Upper lobe of right lung (tissue), 1 donor: Measurements from ENCODE around the gene VPS39. TPM values are rescaled to one million over a fixed set of nuclear protein-coding genes. Genes with fewer than 3 reads are reported as not detected.

Experiments used
- ATAC-seq: fragments of 200-7000 bp; cut with Tn5 transposase; one replicate; pipeline ENCODE4 v1.9.1; 2020; ENCODE audit warnings: mild to moderate bottlenecking, moderate library complexity
- DNase-seq: peaks from one replicate; pipeline ENCODE4 v3.0.0-alpha.2; 2020
- H3K27ac ChIP-seq: fragments of 200-600 bp; one replicate; pipeline ENCODE4 v1.8.0; 2022
- H3K27me3 ChIP-seq: fragments of 200-600 bp; one replicate; pipeline ENCODE4 v1.8.0; 2022; ENCODE audit warnings: mild to moderate bottlenecking
- H3K36me3 ChIP-seq: fragments of 200-600 bp; one replicate; pipeline ENCODE4 v1.8.0; 2022
- H3K4me1 ChIP-seq: fragments of 200-600 bp; one replicate; pipeline ENCODE4 v1.8.0; 2022
- H3K4me3 ChIP-seq: fragments of 200-600 bp; one replicate; pipeline ENCODE4 v1.8.0; 2022; ENCODE audit warnings: mild to moderate bottlenecking
- H3K9me3 ChIP-seq: fragments of 200-600 bp; one replicate; pipeline ENCODE4 v1.8.0; 2022
- intact Hi-C: fragments of 100-400 bp; cut with DNase I; formaldehyde crosslinking; loops from one replicate; pipeline ENCODE4 v1.11.0; 2022
- total RNA-seq: library from RNA; stranded (reverse); fragmentation: NEBNext Ultra II Directional; extraction: Animal tissue kit (Norgen Biotek cat#: 25700); gene quantifications from one replicate; pipeline ENCODE4 v1.2.1, GENCODE V29; 2021
- TF ChIP-seq, protein P1 (sequence below): fragments of 200-600 bp; IDR thresholded peaks from one replicate; pipeline ENCODE4 v1.8.0; 2022; ENCODE audit warnings: antibody characterized with exemption
- donor health status: DM: no; HTN: yes; CAD: no; lungs with severe emphysema.

Gene VPS39
- total RNA-seq, 1 donor from 2014 or later = 83.3 TPM

DNA sequence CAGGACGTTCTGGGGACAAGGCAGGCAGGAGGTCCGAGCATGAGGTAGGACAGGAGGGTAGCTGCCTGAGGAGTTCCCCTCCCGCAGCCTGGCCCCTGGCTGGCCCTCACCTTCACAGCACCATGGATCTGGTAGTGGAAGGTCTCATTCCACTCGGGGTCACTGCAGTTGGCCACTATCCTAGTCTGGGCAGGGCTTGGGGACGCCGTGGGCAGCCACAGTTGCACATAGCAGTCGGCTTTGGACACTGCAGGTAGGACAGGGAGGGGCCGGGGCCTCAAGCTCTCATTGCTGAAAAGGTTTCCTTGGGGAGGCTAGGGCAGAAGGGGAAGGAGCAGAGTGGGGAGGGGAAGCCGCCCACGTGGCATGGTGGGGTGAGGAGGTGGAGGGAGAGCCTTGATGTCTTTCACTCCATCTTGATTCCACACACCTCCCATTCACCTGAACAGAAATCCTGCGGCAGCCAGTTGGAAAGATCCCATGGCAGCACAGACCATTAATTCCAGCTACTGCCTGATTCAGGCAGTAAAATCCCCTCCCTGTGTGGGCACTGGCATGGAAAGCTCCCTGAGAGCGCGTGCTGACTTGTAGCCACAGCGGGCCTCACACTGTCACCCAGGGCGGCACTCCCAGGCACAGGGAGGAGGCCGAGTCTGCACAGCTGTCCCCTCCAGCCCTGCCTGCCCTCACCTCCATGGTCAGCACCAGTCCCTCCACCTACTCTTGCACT lies 53.7 kb downstream of the VPS39 start:
- Histone ChIP-seq H3K36me3 (peaks cover 8% of the 10 kb centered on the region), H3K4me1 (peaks cover 16% of the 10 kb centered on the region), H3K4me3 (peak overlapping the region; percentile 47), H3K27me3 (no peaks in the 10 kb centered on the region), H3K27ac (peak overlapping the region; percentile 65), H3K9me3 (no peaks in the 10 kb centered on the region)
- intact Hi-C loops = no loop called here
- ATAC-seq (peak; percentile 34), DNase-seq (peak; percentile 83)
- TF ChIP-seq, protein P1, sequence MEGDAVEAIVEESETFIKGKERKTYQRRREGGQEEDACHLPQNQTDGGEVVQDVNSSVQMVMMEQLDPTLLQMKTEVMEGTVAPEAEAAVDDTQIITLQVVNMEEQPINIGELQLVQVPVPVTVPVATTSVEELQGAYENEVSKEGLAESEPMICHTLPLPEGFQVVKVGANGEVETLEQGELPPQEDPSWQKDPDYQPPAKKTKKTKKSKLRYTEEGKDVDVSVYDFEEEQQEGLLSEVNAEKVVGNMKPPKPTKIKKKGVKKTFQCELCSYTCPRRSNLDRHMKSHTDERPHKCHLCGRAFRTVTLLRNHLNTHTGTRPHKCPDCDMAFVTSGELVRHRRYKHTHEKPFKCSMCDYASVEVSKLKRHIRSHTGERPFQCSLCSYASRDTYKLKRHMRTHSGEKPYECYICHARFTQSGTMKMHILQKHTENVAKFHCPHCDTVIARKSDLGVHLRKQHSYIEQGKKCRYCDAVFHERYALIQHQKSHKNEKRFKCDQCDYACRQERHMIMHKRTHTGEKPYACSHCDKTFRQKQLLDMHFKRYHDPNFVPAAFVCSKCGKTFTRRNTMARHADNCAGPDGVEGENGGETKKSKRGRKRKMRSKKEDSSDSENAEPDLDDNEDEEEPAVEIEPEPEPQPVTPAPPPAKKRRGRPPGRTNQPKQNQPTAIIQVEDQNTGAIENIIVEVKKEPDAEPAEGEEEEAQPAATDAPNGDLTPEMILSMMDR = no peak

GRCh38 chr15:42153874-42154211 lies 54.3 kb downstream of the VPS39 start:
- no peak for ATAC-seq
- H3K4me3 ChIP-seq = no peak overlapping the region
- H3K4me1 ChIP-seq = peaks cover 16% of the 10 kb centered on the region

DNA sequence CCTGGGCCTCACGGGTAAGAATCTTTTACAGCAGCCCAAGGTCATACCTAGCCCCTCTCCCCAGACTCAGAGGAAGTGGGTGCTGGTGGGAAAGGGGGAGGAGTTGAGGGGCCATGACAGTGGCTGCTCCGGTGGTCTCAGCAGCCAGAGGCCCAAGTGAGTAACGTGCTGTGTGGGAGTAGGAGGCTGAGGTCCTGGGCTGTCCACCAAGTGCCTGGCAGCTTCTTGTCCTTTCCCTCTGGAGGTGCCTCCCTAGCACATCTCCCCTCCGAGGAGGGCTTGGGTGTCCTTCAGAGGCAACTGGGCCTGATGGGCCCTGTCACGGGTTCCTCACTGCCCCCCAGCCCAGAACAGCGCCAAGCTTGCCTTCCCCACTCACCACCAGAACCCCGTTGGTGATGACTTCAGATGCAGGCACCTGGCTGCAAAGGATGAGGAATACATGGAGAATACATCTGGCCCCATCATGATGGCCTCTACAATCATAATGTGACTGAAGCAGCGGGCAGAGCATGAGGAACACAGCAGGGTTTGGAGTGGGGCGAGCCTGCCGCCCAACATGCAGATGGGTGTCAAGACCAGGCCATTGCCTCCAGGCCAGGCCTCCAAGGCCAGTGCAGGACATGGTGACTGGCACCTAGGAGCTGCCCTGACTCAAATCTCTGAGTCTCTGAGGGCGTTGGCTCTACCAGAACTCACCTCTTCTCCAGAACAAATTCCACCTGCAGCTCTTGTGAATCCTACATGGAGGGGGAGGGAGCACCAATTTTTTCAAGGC lies 55.0 kb downstream of the VPS39 start:
- H3K4me1 ChIP-seq = peaks cover 16% of the 10 kb centered on the region
- H3K27me3 ChIP-seq = no peaks in the 10 kb centered on the region
- ATAC-seq (no peak), DNase-seq (peak; percentile 62)
- H3K4me3 ChIP-seq = peak overlapping the region; percentile 8
- TF ChIP-seq, protein P1 = no peak
- H3K27ac ChIP-seq = peak overlapping the region; percentile 65
- H3K36me3 ChIP-seq = no peaks in the 10 kb centered on the region
- intact Hi-C loops = no loop called here
- H3K9me3 ChIP-seq = no peaks in the 10 kb centered on the region

More at GRCh38 chr15:42153874-42154211, 54.3 kb downstream of the VPS39 start:
- Histone ChIP-seq H3K9me3 (no peaks in the 10 kb centered on the region), H3K27me3 (no peaks in the 10 kb centered on the region), H3K36me3 (peaks cover 3% of the 10 kb centered on the region), H3K27ac (peak overlapping the region; percentile 65)
- TF ChIP-seq, protein P1 = no peak
- intact Hi-C loops = no loop called here
- DNase-seq = no peak

DNA sequence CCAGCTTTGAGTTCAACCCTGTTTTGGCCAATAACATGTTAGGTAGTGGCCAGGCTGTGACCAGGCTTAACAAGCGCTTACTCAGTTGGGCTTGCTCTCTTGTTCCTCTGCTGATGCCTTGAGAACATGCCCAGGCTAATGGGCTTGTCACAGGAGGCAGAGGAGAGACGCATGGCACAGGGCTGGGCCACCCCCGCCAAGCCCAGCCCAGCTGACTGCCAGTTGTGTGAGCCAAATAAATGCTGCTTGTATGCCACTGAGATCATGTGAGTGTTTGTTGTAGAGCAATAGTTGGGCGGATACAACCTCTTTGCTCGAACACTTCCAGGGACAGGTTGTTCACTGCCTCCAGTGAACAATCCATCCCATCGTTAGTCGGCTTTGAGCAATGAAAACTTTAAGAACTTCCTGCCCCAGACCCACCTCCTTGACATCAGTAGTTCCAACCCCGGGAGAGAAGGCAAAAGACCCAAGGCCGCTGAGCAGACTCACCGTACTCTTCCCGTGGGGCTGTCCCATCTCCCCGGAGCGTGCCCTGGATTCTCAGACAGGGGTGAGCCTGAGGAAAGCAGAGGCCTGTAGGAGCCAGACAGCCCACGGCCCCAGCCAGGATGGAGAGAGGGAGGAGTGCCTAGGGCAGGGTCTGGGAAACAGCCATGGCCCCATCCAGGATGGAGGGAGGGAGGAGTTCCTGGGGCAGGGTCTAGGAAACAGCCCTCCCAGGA lies 55.7 kb downstream of the VPS39 start:
- Histone ChIP-seq H3K9me3 (no peaks in the 10 kb centered on the region), H3K27me3 (no peaks in the 10 kb centered on the region), H3K27ac (peak overlapping the region; percentile 65), H3K4me1 (peaks cover 16% of the 10 kb centered on the region), H3K4me3 (no peak overlapping the region), H3K36me3 (no peaks in the 10 kb centered on the region)
- DNase-seq (peak; percentile 87), ATAC-seq (peak; percentile 75)
- TF ChIP-seq, protein P1 = no peak
- intact Hi-C loops = no loop called here

GRCh38 chr15:42151736-42152135 lies 56.4 kb downstream of the VPS39 start:
- Histone ChIP-seq H3K27ac (peak overlapping the region; percentile 13), H3K36me3 (no peaks in the 10 kb centered on the region)

More at GRCh38 chr15:42151736-42152135, 56.4 kb downstream of the VPS39 start:
- H3K4me1 ChIP-seq = peaks cover 16% of the 10 kb centered on the region
- H3K4me3 ChIP-seq = no peak overlapping the region
- intact Hi-C loops = no loop called here
- H3K9me3 ChIP-seq = no peaks in the 10 kb centered on the region
- H3K27me3 ChIP-seq = no peaks in the 10 kb centered on the region
- no peak for ATAC-seq
- TF ChIP-seq, protein P1 = no peak
- peak; percentile 33 for DNase-seq
